OCI-LY7 (cell line): ENCODE data around the gene CTCF.

Source experiments
- CTCF ChIP-seq: fragments of 200-600 bp; sonication (generic); conservative IDR thresholded peaks from 2 replicates; pipeline ENCODE4 v1.5.1; 2014; ENCODE audit warnings: mild to moderate bottlenecking, antibody characterized with exemption, low read length, moderate library complexity, mixed read lengths
- EZH2phosphoT487 ChIP-seq: fragments of 200-600 bp; sonication (generic); IDR thresholded peaks from 2 replicates; pipeline ENCODE4 v1.6.1; 2018; ENCODE audit warnings: low read depth, borderline replicate concordance, mild to moderate bottlenecking, mixed run types, antibody characterized with exemption, low read length, moderate library complexity, mixed read lengths

- no peak for TF ChIP-seq CTCF
- TF ChIP-seq EZH2phosphoT487, result no peak
Observed at GRCh38 chr16:67657017-67657608, 94.8 kb downstream of the CTCF start.
